ENCODE data around the gene HEPN1. TPM values are rescaled to one million over a fixed set of nuclear protein-coding genes. Genes with fewer than 3 reads are reported as not detected.

HEPN1 gene
- total and polyA plus RNA-seq, 2 donors (not counting 3 experiments of a cell fraction or from before 2014, with no cell fraction given) = not detected

DNA sequence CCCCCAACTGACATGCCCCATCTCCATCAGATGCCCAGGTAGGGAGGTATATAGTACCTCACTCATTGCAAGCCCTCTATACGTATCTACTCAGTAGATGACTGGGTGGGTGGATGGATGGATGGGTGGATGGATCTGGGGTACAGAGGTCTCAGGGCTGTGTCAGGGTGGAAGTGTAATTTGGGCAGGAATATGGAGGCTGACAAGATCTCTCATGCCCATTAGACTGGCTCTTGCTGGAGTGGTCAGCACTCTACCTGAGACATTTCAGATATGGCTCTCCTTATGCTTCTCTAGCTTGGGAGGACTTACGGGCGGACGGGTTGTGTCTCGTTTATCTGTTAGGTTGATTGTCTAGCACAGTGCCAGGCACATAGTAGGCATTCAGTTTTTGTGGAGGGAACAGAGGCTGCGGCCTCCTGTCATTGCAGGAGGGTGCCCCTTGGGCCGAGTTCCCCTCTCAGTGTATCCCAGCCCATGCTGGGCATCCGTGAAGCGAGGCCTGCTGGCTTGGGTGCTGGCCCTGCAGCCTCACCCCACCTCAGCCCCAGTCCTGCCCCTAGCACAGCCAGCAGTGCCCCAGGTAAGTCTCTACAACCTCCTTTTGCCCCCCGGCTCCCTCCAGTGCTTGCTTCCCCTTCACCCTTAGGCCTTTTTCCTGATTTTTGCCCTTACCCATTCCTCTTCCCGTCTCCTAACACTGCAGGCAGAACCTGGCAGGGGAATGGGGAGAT is 40.1 kb upstream of the HEPN1 start:
- Histone ChIP-seq H3K9ac (replicated peaks; ENCODE audit: extremely low read depth, insufficient read depth, low read length) (no peak overlapping the region), H2AFZ (ENCODE audit: low read depth, low read length) (no peak overlapping the region), H3K27me3 (ENCODE audit: control insufficient read depth in 2 of 2, insufficient read depth in 2 of 2, low read length in 2 of 2) (peaks cover 0 to 2% of the 10 kb centered on the region in 2 experiments), H3K9me1 (replicated peaks; ENCODE audit: control insufficient read depth, extremely low read depth, insufficient read depth, low read length) (no peaks in the 10 kb centered on the region), H3K4me3 (replicated peaks in 1 of 3; ENCODE audit: insufficient read depth in 1 of 3, low read depth in 1 of 3, low read length in 3 of 3) (no peak overlapping the region), H3K27ac (ENCODE audit: insufficient read depth, low read depth, low read length) (no peak overlapping the region), H3K9me3 (replicated peaks; ENCODE audit: control insufficient read depth, insufficient read depth, low read length) (no peaks in the 10 kb centered on the region), H3K79me2 (ENCODE audit: control insufficient read depth, insufficient read depth, low read length) (no peaks in the 10 kb centered on the region), H3K4me1 (ENCODE audit: control insufficient read depth, extremely low read depth, insufficient read depth, low read length) (peaks cover 39% of the 10 kb centered on the region), H3K4me2 (ENCODE audit: insufficient read depth, low read length) (no peak overlapping the region), H4K20me1 (replicated peaks; ENCODE audit: control insufficient read depth, extremely low read depth, insufficient read depth, low read length) (no peaks in the 10 kb centered on the region), H3K36me3 (ENCODE audit: control insufficient read depth in 2 of 2, extremely low read depth in 1 of 2, insufficient read depth in 2 of 2, low read length in 2 of 2) (no peaks in the 10 kb centered on the region)
- FAIRE-seq (no peak), DNase-seq (ENCODE audit: low read depth, low spot score) (no peak)
- ChIA-PET POLR2A (interaction anchor here (0.7 to 1.4 kb wide), 5 partner anchors 11 to 204 kb away, joined by 3 to 5 read pairs (median 4); partner anchors contain the start of gene ROBO4), CTCF (interaction anchor here (1.4 to 3.5 kb wide), 4 partner anchors 13 to 74 kb away, joined by 3 to 70 read pairs (median 4); partner anchors contain the start of gene ROBO4)
- TF ChIP-seq GATA2 (IDR thresholded peaks at IDR 0.05; ENCODE audit: insufficient read depth, insufficient read length, low read depth, low read length) (no peak), EZH2 (IDR thresholded peaks at IDR 0.05; ENCODE audit: borderline replicate concordance, low read depth, low read length, severe bottlenecking) (no peak), MAX (IDR thresholded peaks at IDR 0.05; ENCODE audit: insufficient read depth, insufficient read length) (no peak), POLR2A (IDR thresholded peaks at IDR 0.05; ENCODE audit: low read depth, low read length) (peak; percentile 86), POLR2AphosphoS5 (IDR thresholded peaks at IDR 0.05; ENCODE audit: insufficient read depth, low read depth, low read length) (peak; percentile 93)
- dilution Hi-C loops (cut with MboI; ENCODE audit: extremely low pct_ligation_motif_present, low sequenced_read_pairs) (no loop called here), intact Hi-C loops (cut with micrococcal nuclease) (no loop called here)
- no TSS peak for BruUV-seq (replicated peaks)

Measured in endothelial cell of umbilical vein (primary cell).